ENCODE measurements around the gene EGLN3. TPM values are rescaled to one million over a fixed set of nuclear protein-coding genes. Genes with fewer than 3 reads are reported as not detected.
"Not testable (repeated sequence)": the region's sequence is repeated elsewhere in the genome, so short reads cannot be mapped to it uniquely, and the experiment has no call there.

The EGLN3 gene
- total RNA-seq, 1 experiment from 2014 or later = not detected

DNA sequence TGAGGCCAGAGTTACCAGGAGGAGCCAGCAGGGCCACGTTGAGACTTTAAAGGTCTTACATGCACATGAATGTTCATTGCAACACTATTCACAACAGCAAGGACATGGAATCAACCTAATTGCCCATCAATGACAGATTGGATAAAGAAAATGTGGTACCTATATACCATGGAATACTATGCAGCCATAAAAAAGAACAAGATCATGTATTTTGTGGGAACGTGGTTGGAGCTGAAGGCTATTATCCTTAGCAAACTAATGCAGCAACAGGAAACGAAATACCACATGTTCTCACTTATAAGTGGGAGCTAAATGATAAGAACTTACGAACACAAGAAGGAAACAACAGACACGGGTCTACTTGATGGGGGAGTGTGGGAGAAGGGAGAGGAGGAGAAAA is 11.6 kb upstream of the EGLN3 start:
- DNase-seq (ENCODE audit: low read depth) = not testable (repeated sequence)

DNA sequence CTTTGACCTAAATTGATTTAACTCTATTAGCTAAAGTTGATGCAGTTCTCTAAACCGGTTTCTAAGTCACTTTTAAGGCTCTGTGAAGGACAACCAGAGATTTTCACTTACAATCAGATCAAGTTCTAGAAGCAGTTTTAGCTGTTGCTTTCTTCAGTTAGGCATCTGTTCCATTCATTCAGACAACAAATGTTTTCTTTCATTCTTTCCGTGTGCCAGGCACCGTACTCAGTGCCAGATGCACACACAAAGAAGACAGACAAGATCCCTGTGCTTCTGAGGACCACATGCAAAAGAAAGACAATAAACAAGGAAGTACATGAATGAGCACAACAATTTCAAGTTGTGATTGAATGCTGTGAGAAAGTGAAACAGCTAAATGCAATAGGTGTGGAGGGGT is 11.1 kb upstream of the EGLN3 start:
- DNase-seq (ENCODE audit: low read depth) = no peak

DNA sequence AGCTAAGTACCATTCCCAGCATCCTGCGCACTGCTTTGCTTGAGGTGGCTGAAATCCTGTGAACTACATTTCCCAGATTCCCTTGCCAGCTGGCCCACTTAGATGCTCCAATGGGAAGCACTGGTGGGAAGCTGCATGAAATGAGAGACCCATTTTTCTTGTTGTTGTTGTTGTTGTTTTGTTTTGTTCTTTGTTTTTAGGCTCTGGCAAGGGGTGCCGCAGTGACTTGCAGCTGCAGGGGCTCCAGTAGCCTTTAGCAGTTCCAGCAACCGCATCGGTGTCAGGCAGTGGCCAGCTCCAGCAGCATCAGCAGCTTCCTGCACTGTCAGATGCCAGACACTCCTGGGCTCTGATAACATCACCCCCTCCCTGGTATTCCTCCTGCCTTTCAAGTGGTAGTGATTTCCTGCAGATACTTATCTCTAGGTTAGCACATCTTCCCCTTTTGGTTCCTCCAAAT is 8.8 kb upstream of the EGLN3 start:
- no peak for DNase-seq (ENCODE audit: low read depth)

DNA sequence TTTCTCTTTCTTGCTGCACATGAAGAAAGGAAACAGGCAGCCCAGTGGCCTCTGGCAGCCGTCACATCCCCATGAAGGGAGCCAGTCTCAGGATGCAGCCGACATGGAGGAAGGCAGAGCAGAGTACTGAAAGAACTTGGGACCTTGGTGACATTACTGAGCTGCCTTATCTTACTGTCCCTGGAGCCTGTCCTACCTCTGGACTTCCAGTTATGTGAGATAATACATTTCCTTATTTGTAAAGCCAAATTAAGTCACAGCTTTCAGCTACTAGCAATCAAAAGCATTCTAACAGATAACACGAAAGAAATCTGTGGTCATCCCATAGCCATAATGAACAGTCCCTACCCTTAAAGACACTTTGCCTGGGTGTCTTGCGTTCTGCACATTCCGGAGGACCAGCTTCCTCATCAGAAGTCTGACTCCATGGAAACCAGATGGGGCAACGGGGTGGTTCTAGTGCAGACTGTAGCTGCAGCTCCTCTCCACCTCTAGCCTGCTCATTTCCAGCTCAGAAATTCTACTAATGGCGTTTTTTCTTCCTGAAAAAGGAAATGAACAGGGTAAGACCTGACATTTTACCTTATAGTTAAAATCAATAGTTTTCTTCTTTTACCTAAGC is 7.8 kb upstream of the EGLN3 start:
- no peak for DNase-seq (ENCODE audit: low read depth)

DNA sequence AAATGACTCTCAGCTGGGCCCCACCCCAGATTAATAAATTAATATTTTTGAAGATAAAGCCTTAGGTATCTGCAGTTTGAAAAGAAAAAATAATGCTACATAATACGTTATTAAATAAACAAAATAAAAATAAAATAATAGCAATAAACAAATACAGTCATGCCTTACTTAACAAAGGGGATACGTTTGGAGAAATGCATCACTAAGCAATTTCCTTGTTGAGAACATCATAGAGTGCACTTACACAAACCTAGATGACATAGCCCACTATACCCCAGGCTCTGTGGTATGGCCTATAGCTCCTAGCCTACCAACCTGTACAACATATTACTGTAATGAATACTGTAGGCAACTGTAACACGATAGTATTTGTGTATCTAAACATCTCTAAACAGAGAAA is 7.1 kb upstream of the EGLN3 start:
- DNase-seq (ENCODE audit: low read depth) = no peak

DNA sequence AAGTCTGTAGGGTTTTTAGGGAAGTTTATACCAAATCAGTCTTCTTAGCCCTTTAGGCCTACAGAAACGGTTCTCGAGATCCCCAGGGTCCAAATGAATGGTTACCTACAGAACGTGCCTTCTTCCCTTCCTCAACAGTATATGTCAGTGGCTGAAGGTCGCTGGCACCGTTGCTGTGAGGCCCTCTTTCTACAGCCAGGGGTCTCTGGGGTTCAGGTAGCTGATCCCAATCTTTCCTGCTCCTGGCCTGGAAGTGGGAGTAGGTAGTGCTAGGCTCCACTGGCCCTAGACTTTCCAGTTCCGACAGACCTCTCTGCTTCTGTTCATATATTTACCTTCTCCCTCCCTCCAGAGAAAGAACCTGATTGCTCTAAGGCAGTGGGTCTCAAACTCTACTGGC is 6.4 kb upstream of the EGLN3 start:
- DNase-seq (ENCODE audit: low read depth) = no peak

DNA sequence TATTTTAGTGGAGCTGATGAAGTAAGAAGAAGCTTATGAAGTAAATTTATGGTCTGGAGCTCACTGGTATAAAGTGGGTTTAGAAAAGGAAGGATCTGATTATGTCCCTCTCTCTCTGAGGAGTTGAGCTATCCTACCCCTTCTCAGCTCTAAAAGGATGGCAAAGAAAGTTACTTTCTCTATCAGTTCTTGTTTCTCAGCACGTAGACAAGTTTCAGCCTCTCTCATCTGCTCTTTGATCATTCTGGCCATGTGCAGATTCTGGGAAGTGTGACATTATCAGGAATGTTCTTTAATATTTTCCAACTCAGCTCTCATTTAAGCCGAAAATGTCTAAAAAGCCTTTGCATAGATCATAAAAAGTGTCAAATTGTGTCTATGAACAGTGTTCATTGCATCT is 5.8 kb upstream of the EGLN3 start:
- DNase-seq (ENCODE audit: low read depth) = no peak

DNA sequence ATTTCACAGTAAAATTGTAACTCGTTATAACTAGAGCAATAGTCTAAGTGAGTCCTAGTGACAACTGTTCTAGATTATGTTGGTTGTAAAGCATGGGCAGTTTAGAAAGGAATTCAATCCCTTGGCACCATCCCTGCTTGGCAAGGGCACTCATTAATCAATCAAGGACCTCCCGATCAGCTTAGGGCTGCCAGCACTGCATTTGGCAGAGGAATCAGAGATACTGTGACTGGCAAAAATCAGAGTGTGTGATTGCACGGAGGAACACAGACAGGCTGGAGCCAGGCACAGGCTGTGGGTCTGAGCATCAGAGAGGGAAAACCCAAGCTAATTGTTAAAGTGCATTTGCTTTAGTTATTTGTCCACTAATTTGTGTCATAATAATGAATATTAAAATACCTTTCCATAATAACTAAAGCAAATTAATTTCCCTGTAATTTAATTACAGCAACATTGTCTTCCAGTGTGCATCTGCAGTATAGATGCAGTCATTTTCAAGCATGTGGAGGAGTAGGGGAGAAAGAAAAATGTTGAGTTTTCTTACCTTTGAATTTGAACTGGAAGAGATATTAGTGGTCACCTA is 3.2 kb upstream of the EGLN3 start:
- DNase-seq (ENCODE audit: low read depth) = no peak

DNA sequence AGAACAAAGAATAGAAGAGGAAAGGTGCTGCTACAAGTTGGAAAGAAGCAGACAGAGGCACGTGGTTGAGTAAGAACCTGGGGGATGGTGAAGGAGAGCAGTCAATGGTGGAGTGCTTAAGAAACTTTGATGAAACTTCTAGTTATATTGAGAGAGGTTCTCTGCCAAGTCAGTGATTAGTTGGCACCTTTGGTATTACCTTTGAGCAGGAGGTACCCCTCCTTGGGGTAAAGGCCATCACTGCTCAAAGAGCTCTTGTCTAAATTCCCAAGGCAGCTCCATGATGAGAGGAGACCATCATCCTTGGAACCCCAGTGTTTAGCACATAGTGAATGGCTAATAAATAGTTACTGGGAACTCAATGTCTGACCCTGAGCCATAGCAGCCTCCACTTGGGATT is 1.7 kb upstream of the EGLN3 start:
- no peak for DNase-seq (ENCODE audit: low read depth)

DNA sequence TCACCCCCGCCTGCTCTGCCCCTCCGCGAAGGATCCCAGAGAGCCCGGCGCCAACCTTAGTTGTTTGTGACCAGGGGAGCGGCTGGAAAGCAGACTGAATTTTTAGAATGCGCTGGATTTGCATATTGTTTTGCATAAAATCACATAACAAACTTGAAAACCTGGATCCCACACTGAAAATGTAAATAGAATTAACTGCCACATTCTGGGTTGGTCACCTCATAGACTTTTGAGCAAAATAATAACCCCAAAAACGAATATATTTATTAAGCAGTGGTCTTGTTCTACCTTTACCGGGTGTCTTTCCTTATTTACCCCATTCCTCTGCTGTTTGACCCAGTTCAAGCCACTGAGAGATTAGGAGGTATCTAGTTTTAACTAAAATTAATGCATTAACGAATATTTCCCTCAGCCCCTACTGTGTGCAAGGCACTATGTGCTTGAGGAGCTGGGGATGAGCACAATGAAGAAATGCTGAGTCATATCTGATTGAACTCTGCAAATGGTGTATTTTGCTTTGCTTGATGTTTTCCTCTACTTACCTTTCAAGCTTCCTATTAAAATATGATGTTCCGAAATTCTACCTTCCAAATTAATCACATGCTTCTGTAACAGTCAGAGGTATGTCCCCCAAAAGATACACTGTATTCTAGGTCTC is 438 bp upstream of the EGLN3 start:
- DNase-seq (ENCODE audit: low read depth) = no peak

DNA sequence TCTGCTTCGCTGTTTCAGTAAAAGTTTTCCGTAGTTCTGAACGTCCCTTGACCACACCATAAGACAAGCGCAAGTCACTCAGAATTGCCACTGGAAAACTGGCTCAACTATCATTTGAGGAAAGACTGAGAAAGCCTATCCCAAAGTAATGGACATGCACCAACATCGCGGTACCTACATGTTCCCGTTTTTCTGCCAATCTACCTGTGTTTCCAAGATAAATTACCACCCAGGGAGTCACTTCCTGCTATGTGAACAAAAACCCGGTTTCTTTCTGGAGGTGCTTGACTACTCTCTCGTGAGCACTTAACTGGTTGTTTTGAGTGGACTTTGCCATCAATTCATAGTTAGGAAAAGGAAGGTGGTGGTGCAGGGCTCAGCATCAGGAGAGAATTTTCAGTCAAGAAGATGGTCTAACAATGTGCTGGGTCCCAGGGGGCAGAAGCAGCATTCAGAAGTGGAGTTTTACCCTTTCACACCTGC is 1.4 kb downstream of the EGLN3 start:
- DNase-seq (ENCODE audit: low read depth) = no peak

DNA sequence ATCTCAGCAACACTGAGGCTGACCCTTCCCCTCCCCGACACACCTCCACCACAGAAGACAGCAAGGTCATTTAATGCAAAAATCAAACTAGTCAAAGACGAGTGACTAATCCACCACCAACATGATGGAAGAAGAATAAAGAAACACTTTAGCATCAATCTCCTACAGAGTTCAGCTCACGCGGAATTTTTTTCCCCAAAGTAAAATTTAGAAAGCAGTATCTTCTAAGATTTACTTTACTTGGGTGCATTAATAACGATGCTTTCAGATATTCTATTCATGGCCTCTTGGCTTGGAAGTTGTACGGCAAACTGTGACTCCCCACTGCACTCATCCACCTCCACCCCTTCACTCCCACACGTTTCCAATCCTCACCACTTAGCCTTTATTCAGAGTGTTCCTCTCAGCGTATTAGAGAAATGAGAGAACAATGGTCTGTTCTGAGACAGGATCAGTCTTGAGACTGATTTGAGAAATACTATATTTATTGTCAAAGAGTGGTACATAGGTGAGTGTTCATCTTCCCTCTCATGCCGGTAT is 1.9 kb downstream of the EGLN3 start:
- DNase-seq (ENCODE audit: low read depth) = no peak

DNA sequence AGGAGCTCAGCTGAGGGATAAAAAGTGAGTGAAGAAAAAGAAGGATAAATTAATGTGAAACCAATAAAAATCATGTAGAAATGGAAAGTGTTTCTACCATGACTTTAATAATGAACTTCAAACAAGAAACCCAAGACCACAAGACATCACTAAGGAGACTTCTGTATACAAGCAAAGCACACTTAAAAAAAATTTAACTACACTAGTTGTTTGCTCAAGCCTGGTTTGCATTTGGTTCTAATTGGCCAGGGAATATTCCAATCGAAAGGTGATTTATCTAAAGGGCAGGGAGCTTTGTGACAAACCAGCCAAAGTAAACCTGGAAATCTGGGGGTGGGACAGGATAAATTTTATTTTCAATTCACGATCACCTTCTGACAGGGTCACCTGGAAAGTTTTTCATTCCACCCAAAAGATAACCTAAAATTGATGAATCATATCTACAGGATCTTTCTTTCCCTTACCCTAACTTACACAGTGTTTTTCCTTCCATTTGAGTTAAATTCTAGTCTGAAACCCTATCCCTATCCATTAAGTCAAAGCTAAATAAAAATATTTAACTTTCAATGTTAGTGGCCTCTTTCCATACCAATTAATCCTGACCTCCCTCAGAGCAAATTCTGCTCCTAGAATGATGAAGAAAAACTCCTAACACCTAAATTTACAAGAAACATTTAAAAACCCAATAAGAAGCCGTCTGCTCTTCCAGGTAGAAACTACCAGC is 2.6 kb downstream of the EGLN3 start:
- DNase-seq (ENCODE audit: low read depth) = no peak

DNA sequence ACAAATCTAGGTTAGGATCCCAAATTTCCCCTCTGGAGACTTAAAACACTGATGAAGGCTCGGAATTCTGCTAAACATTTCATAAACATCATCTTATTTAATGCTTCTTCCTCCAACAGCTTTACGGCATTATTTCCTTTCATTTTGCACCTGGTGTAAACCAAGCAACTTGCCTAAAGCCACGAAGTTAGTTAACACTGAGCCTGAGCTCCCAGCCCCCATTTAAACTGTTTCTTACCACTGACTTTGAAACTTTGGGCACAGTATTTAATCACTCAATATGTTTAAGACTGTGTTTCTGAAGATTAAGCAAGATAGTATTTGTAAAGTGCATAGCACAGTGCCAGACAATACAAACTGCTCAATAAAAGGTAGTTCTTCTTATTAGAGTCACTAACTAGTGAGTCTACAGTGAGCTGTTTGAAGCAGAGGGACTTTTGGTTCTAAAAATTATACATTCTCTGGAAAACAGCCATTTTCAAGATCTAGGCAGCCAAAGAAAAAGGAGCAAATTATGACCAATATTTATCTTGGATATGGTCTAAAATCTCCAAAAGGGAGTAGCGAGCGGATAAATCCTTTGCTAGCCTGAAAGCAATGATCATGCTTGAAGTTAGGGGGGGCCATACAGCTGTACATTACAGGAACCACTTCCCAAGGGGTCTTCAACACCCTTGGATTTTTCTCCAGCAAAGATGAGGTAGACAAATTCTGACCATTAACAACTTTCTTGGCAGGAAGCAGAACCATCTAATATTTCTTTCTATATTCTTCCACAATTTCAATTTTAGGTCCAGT is 4.0 kb downstream of the EGLN3 start:
- DNase-seq (ENCODE audit: low read depth) = no peak

DNA sequence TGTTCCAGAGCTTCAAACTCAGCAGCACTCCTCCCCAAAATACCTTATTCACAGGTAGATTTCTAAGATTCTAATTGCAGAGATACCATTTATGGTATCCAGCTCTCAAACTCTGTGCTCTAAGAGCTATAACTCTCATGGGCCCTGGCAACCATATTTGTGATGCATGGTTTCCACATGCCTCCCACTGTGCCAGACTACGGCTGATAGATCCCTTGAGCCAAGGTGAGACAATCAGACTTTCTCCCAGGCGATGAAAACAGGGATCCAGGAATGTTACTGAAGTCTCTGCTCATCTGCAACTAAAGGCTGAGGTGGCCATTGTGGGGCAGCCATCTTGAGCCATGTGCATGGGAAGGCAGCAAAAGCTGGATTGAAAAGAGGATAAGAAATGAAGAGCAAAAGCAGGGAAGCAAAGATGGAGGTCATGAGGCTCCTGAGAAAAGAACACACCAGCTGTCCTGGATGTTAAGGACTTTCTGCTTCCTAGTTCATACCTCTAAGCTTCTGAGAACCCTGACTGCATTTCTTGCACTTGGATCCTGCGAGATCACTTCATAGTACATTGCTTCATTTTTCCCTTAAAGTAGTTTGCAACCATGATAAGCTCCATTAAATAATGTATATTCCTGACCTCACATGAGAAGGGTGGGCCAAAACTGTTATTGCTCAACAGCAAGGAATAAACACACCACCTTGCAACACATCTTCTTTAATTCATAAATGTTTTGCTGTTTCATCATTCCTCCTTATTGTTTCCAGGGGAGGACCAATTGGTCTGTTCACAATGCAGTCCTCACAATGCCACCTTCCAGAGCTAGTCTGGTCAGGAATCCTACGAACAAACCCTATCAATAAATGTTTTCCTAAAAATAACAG is 5.4 kb downstream of the EGLN3 start:
- no peak for DNase-seq (ENCODE audit: low read depth)

DNA sequence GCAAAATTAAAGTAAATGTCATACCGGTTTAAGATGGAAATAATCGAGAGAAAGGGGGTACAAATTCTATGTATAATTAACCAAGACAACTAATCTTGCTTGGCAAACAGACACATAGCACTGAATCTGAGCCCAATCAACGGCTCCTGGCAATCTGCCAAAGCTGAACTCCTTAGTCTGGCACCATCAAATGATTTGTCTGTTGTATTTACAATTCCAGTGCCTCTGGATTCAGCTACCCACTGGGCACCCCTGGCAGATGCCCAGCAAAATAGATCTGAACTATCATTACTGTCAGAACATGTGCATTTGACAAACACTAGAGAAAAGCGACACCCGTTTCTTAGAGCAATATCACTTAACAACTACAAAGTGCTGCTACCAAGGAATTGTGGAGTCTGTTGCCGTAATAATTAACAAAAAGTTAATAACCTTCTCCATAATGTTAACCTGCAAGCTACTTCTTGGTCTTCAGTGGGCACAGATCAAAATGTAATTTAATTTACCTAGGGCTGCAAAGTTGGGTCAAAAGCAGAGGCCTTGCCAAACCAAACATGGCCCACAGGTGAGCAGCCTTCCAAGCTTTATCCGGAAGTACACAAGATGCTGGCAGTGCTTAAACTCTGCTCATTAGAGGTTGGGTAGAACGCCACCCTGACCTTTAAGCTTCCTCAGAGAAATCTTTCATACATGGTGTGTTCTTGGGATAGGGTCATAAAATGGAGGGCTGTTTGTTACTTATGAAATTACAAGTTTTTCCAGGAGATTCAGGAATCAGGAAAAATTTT is 7.6 kb downstream of the EGLN3 start:
- DNase-seq (ENCODE audit: low read depth) = no peak

DNA sequence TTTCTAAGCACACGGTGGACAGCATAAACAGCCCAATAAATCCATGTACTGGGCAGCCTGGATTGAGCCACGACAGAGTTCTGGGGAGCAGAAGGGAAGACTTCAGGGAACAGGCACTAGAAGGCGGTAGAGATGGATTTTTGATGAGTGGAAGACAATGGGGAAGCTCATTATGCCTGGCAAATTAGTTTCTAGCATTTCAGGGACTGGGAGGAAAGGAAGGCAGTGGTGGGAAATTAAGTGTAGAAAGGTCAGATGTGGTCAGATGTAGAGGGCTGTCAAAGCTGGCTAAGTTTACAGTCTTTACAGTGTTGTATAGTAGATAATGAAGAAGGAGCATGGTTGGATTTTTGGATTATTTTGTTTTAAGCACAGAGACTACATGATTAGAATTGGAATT is 9.2 kb downstream of the EGLN3 start:
- DNase-seq (ENCODE audit: low read depth) = no peak

DNA sequence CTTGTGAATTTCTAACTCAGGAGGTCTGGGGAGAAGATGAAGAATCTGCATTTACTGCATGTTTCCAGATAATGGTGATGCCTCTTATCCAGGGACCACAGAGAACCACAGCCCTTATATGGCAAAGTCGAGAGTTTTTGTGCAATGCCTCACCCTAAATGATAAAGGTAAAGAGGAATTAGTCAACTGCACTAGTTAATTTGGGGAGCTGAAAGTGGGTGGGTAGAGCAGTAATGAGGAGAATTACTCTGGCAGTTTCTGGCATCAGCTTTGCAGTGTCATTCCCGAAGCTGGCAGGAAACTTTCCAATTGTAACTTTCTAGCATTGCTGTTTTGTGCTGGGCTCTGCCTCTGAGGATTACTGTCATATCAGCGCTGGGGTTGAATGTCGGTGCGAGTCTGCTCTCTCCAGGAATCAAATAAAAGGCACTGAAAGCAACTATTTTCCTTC is 10.3 kb downstream of the EGLN3 start:
- no peak for DNase-seq (ENCODE audit: low read depth)
